ENCODE data around the gene SPAG9.

DNA sequence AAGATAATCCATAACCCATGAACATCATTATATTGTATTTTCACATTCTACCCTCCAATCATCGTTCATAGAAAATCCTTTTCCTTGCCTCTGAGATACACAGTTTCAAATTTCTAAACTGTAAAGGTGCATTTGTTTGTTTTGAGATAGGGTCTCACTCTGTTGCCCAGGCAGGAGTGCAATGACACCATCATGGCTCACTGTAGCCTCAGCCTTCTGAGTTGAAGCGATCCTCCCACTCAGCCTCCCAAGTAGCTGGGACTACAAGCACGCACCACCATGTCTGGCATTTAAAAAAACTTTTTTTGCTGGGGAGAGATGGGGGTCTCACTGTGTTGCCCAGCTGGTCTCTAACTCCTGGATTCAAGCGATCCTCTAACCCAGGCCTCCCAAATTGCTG lies 196.4 kb downstream of the SPAG9 start:
- TF ChIP-seq, protein P1, sequence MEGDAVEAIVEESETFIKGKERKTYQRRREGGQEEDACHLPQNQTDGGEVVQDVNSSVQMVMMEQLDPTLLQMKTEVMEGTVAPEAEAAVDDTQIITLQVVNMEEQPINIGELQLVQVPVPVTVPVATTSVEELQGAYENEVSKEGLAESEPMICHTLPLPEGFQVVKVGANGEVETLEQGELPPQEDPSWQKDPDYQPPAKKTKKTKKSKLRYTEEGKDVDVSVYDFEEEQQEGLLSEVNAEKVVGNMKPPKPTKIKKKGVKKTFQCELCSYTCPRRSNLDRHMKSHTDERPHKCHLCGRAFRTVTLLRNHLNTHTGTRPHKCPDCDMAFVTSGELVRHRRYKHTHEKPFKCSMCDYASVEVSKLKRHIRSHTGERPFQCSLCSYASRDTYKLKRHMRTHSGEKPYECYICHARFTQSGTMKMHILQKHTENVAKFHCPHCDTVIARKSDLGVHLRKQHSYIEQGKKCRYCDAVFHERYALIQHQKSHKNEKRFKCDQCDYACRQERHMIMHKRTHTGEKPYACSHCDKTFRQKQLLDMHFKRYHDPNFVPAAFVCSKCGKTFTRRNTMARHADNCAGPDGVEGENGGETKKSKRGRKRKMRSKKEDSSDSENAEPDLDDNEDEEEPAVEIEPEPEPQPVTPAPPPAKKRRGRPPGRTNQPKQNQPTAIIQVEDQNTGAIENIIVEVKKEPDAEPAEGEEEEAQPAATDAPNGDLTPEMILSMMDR (IDR thresholded peaks at IDR 0.05), result no peak
- no peak for TF ChIP-seq EZH2 (IDR thresholded peaks at IDR 0.05; ENCODE audit: borderline replicate concordance, insufficient read depth, low read depth, low read length, poor library complexity, severe bottlenecking)

All from B cell (primary cell).